Measurements from ENCODE around the gene DMGDH.
A peak's percentile ranks its signal among the peaks of the same experiment; 100 is the strongest.

Gene DMGDH

DNA sequence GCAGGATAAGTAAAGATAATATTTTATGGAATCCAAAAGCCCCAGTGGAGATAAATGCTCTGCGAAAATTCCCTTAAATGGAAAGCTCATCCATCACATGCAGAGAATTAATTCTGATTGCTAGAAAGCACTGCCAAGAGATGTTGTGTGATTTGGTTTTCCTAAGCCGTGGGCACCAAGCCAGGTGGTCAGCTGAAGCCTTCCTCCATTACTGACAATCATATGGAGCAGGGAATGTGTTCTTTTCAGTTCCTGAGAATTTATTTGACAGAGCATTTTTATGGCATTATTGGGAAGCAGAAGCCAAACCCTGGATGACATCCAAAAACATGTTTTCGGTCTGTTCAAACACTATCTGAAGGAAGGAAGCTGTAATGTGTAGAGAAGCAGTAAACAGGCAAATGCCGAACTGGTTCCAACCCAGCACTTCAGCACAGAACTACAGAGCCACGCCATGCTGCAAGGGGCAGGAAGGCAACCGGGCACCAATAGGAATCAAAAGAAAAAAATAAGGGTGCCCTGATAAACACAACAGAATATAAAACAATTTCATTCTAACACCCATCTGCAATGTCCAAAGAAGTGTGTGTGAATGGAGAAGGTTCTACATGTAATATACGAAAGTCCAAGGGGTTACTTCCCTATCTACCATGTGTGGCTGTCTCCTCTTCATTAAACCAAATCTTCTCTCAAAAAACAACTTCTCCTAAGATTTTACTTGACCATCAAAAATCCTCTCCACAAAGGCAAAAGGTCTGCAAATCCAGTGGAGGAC, 96.6 kb downstream of the DMGDH start:
- peak; percentile 84 for DNase-seq

GRCh38 chr5:78971998-78972397, 97.5 kb downstream of the DMGDH start:
- DNase-seq, result no peak

- DNase-seq, result no peak
Observed at GRCh38 chr5:78968781-78969180, 100.7 kb downstream of the DMGDH start.

DNA sequence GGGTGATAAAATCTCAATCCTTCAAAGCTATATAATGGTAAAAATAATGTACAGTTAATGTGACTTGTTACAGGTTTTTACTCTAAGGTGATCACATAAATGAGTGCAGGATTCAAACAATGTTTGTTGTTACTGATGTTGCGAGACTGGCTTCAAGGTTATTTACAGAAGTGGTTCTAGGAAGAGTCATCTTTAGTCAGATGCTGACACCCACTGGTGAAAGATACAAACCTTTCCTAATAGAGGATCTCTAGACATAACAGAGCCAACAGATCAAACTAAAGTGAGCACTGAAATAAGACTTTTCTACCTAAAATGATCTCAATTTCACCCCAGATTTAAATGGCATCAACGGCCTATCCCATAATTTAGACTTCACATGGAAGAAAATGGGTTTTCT, 104.6 kb downstream of the DMGDH start:
- peak; percentile 59 for DNase-seq

- DNase-seq, result no peak
Observed at GRCh38 chr5:78961743-78962142, 107.7 kb downstream of the DMGDH start.

- DNase-seq, result no peak
Observed at GRCh38 chr5:78959767-78960166, 109.7 kb downstream of the DMGDH start.

- no peak for DNase-seq
Observed at GRCh38 chr5:78958672-78959445, 110.6 kb downstream of the DMGDH start.

DNA sequence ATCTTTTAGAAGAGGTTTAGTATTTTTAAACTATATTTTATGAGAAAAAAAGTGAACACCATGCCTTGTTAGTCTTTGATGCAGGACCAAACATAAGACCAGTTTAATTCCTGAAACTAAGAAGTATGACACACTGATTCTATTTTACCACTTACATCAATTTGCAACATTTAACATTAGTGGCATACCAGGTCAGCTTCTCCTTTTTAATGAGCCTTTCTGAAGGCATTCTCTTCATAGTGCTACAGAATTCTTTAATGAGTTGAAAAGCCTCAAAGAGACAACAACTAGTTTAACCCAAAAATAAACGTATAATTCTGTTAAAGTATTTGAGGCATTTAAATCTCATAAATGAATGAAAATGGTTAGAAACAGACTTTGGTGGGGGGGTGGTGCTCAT, 112.6 kb downstream of the DMGDH start:
- no peak for DNase-seq

GRCh38 chr5:78953092-78953800, 116.2 kb downstream of the DMGDH start:
- DNase-seq, result no peak

Data from NCI-H1694 treated with DMSO at 0.1 percent for 48 hours (cell line).